ENCODE data around the gene THAP4.

DNA sequence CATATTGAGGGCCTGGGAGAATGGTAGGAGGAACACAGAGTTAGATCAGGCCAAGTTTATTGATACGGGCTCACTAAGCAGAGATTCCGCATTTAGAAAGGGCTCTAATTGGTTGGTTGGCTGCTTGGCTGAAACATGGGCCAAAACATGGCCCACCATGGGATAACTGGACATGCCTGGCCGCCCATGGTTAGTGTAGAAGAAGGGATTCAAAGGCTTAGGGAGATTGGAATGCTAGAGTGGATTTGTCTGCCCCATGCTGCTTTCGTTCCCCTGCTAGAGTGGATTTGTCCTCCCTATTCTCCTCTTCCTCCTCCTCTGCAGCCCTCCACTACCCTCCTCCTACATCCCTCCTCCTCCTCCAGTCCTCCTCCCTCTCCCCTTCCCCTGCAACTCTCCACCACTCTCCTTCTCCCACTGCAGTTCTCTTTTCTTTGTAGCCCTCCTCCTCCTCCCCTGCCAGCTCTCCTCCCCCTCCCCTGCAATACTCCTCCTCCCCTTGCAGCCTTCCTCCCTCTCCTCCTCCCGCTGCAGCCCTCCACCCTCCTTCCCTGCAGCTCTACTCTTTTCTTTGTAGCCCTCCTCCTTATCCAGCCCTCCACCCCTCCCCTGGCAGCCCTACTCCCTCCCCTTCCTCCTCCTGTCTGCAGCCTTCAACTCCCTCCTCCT, 61.2 kb downstream of the THAP4 start:
- TF ChIP-seq, protein P1, sequence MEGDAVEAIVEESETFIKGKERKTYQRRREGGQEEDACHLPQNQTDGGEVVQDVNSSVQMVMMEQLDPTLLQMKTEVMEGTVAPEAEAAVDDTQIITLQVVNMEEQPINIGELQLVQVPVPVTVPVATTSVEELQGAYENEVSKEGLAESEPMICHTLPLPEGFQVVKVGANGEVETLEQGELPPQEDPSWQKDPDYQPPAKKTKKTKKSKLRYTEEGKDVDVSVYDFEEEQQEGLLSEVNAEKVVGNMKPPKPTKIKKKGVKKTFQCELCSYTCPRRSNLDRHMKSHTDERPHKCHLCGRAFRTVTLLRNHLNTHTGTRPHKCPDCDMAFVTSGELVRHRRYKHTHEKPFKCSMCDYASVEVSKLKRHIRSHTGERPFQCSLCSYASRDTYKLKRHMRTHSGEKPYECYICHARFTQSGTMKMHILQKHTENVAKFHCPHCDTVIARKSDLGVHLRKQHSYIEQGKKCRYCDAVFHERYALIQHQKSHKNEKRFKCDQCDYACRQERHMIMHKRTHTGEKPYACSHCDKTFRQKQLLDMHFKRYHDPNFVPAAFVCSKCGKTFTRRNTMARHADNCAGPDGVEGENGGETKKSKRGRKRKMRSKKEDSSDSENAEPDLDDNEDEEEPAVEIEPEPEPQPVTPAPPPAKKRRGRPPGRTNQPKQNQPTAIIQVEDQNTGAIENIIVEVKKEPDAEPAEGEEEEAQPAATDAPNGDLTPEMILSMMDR (optimal IDR thresholded peaks at IDR 0.05 in 1 of 3, IDR thresholded peaks at IDR 0.05 in 1 of 3, conservative IDR thresholded peaks at IDR 0.05 in 1 of 3; ENCODE audit: extremely low read depth in 1 of 3, insufficient read depth in 2 of 3, low read length in 3 of 3): no peak
- no peak for TF ChIP-seq EZH2 (IDR thresholded peaks at IDR 0.05; ENCODE audit: low read length)

All from keratinocyte (primary cell).